ENCODE data around the gene SNX25.
A peak's percentile ranks its signal among the peaks of the same experiment; 100 is the strongest.

Gene SNX25

DNA sequence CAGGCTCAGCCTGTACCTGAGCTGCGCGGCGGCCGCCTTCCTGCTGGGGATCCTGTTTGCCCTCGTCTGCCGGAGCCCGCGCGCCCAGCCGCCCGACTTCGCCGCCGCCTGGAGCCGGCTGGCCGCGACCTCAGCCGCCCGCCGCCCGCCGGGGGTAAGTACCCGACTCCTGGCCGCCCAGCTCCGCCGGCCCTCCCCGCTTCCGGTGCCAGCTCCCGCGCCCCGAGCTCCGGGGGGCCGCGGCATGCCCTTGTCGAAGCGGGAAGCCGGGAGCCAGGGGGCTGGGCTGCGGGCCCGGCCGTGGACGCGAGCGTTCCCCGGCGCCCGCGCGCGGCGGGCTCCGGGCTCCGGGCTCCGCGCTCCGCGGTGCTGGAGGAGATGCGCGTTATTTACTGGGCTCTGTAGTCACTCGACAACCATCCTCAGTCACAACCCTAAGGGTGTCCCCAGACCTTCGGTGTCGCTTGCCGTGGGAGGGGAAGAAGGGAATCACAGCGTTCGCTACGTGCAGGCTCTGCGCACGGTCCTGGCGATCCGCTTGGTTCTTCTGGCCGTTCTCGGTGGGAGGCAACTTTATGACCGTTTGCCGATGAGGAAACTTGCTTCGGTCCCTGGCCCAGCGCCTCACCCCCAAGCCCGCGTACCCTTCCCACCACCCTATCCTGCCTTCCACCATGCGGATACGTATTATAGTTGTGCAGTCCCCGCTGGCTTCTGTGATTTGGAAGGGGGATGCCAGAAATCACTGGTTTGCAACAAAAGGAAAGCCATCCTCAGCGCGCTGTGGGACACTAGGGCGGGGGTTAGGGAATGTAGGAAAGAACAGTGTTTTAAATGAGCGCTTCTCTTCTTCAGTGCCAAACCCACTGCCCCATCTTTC lies 944 bp downstream of the SNX25 start:
- peak overlapping the region; percentile 85 for H3K27ac ChIP-seq
- TF ChIP-seq, protein P1, sequence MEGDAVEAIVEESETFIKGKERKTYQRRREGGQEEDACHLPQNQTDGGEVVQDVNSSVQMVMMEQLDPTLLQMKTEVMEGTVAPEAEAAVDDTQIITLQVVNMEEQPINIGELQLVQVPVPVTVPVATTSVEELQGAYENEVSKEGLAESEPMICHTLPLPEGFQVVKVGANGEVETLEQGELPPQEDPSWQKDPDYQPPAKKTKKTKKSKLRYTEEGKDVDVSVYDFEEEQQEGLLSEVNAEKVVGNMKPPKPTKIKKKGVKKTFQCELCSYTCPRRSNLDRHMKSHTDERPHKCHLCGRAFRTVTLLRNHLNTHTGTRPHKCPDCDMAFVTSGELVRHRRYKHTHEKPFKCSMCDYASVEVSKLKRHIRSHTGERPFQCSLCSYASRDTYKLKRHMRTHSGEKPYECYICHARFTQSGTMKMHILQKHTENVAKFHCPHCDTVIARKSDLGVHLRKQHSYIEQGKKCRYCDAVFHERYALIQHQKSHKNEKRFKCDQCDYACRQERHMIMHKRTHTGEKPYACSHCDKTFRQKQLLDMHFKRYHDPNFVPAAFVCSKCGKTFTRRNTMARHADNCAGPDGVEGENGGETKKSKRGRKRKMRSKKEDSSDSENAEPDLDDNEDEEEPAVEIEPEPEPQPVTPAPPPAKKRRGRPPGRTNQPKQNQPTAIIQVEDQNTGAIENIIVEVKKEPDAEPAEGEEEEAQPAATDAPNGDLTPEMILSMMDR (conservative IDR thresholded peaks at IDR 0.05) = no peak

DNA sequence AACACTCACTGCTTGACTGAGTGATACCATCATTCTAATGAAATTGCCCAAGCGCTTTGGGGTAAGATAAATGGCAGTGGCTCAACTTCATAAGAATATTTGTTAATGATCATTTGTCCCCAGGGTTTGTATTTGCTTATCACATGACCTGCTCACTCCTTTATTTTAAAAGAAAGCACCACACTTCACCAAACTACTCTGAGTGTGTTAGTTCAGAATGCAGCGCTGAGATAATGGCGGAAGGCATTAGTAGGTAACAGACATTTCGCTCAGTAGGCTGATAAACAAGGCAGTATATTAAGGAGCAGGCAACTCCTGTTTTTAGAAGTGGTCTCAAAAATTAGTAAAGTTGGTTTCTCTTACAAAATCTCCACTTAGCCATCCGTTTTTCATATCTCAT lies 1.6 kb downstream of the SNX25 start:
- TF ChIP-seq, protein P1 (conservative IDR thresholded peaks at IDR 0.05) = no peak
- peak overlapping the region; percentile 85 for H3K27ac ChIP-seq

DNA sequence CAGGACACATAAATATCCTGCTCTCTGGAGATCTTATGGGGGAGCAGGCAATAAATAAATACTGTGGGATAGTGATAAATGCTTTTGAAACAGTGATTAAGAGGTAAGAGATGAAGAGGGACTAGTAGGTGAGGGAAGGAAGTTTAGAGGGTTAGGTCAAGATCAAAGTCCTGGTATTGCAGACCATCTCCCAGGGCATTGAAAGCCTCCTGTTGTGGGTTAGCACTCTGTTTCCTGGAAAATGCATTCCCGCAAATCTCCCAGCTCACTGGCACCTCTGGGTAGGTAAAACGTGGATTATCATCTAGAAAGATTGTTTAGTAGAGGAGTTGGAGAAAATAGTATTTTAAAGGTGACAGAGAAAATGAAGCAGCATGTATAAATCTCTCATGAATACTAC lies 2.2 kb downstream of the SNX25 start:
- TF ChIP-seq, protein P1 (conservative IDR thresholded peaks at IDR 0.05) = no peak
- peak overlapping the region; percentile 85 for H3K27ac ChIP-seq

- TF ChIP-seq, protein P1 (conservative IDR thresholded peaks at IDR 0.05) = no peak
- H3K27ac ChIP-seq = no peak overlapping the region
Observed at GRCh38 chr4:185212581-185212980, 3.2 kb downstream of the SNX25 start.

GRCh38 chr4:185213877-185214276 lies 4.5 kb downstream of the SNX25 start:
- H3K27ac ChIP-seq = no peak overlapping the region
- TF ChIP-seq, protein P1 (conservative IDR thresholded peaks at IDR 0.05) = no peak

GRCh38 chr4:185215261-185215660 lies 5.9 kb downstream of the SNX25 start:
- H3K27ac ChIP-seq = no peak overlapping the region
- TF ChIP-seq, protein P1 (conservative IDR thresholded peaks at IDR 0.05) = no peak

DNA sequence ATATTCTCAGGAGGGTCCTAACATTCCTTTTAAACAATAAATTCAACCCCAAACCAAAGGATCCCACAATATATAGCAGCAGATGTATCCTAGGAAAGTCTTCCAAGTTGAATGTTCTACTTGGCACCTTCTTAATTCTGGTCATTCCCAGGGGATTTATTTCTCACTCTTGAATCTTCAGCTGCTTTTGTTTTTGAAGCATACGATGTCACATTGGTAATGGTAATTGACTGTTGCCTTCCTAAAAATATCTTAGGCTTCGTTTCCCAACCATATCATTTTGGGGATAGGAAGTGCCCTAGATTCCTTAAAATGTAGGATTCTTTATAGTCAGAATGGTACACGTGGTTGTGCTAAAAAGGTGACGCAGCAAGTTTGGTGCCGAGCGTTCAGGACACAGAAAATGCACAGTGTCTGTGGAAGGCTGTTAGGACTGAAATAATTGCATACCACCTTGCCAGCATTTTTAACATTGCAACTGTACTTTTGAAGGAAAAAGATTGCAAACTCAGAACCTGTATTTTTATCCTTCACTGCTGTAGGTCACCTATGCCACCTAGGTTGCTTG lies 8.1 kb downstream of the SNX25 start:
- TF ChIP-seq, protein P1 (conservative IDR thresholded peaks at IDR 0.05) = no peak
- H3K27ac ChIP-seq = no peak overlapping the region

Measured in VCaP (cell line).